Gastrocnemius medialis (tissue), 4 donors: ENCODE measurements around the gene ZIC2. TPM values are rescaled to one million over a fixed set of nuclear protein-coding genes. Genes with fewer than 3 reads are reported as not detected.
A peak's percentile ranks its signal among the peaks of the same experiment; 100 is the strongest.

Experiments used
- ATAC-seq, 2 donors: fragments of 150-250 bp; one replicate each; pipeline ENCODE4 v1.9.1; 2016
- DNase-seq, 2 donors: peaks; one replicate each; pipeline ENCODE4 v3.0.0-alpha.2; 2019
- H3K27ac ChIP-seq, 4 donors: fragments of 200-600 bp; sonication (generic); 1 replicate in 1 of 4; 2 replicates in 3 of 4; pipeline ENCODE4 v1.5.1; 2016 to 2018; ENCODE audit warnings: mild to moderate bottlenecking in 2 of 4, moderate library complexity in 1 of 4
- H3K27me3 ChIP-seq, 3 donors: fragments of 200-600 bp; sonication (generic) in 2 of 3; 1 replicate in 1 of 3; 2 replicates in 2 of 3; pipeline versions ENCODE4 v1.5.1 to v1.6.0; 2016 to 2019; ENCODE audit warnings: mild to moderate bottlenecking in 1 of 3, moderate library complexity in 1 of 3
- H3K36me3 ChIP-seq, 2 donors: fragments of 200-600 bp; sonication (generic) in 1 of 2; one replicate each; pipeline ENCODE4 v1.5.1; 2017 to 2018
- H3K4me1 ChIP-seq, 2 donors: fragments of 200-600 bp; sonication (generic) in 1 of 2; one replicate each; pipeline ENCODE4 v1.5.1; 2016 to 2017; ENCODE audit warnings: mild to moderate bottlenecking in 2 of 2
- H3K4me3 ChIP-seq, 4 donors: fragments of 200-600 bp; sonication (generic) in 3 of 4; 1 replicate in 1 of 4; 2 replicates in 3 of 4; pipeline ENCODE4 v1.5.1; 2016 to 2019; ENCODE audit warnings: mild to moderate bottlenecking in 2 of 4
- H3K9me3 ChIP-seq, 3 donors: fragments of 200-600 bp; sonication (generic) in 2 of 3; 1 replicate in 1 of 3; 2 replicates in 2 of 3; pipeline ENCODE4 v1.5.1; 2016 to 2019
- CTCF ChIP-seq, 5 experiments: fragments of 450-650 bp in 3 of 5; fragments of 200-600 bp in 2 of 5; sonication (generic) in 2 of 5; IDR thresholded peaks in 4 of 5; conservative IDR thresholded peaks in 1 of 5; 1 replicate in 4 of 5; 2 replicates in 1 of 5; pipeline ENCODE4 v1.5.1; 2016 to 2019; ENCODE audit warnings: antibody characterized with exemption in 5 of 5, mild to moderate bottlenecking in 3 of 5, moderate library complexity in 3 of 5
- POLR2A ChIP-seq, 2 donors: fragments of 450-650 bp; IDR thresholded peaks; one replicate each; pipeline ENCODE4 v1.6.1; 2017; ENCODE audit warnings: antibody characterized with exemption in 2 of 2, mild to moderate bottlenecking in 2 of 2, moderate library complexity in 2 of 2
- in situ Hi-C, 4 donors: fragments of 200-750 bp; cut with MboI; loops; one replicate each; pipeline versions ENCODE4 v1.15.0 to v1.8.0; 2017; ENCODE audit warnings: low sequenced_read_pairs in 4 of 4
- intact Hi-C: fragments of 100-400 bp; cut with DNase I; formaldehyde crosslinking; loops from one replicate; pipeline ENCODE4 v1.15.1; 2023; ENCODE audit warnings: low total_unique reads
- total RNA-seq, 4 donors: library from RNA; depleted of rRNA; stranded (reverse); fragments of >200 nt; gene quantifications; one replicate each; pipeline versions ENCODE4 v1.1.0 to v1.2.3, GENCODE V29; 2016

Gene ZIC2
- total RNA-seq, 4 donors from 2014 or later = not detected

- ATAC-seq (no peak), DNase-seq (no peak)
- H3K4me3 ChIP-seq = no peak overlapping the region
- TF ChIP-seq POLR2A (IDR thresholded peaks at IDR 0.05) = no peak
- no peak for TF ChIP-seq CTCF (IDR thresholded peaks at IDR 0.05 in 4 of 5, conservative IDR thresholded peaks at IDR 0.05 in 1 of 5)
- no peaks in the 10 kb centered on the region for H3K36me3 ChIP-seq
- in situ Hi-C loops (no loop called here), intact Hi-C loops (no loop called here)
- H3K4me1 ChIP-seq = peaks cover 11 to 15% of the 10 kb centered on the region in 2 donors
- H3K9me3 ChIP-seq = no peaks in the 10 kb centered on the region
- no peak overlapping the region for H3K27ac ChIP-seq
- peaks cover 88 to 94% (median 93%) of the 10 kb centered on the region in 3 donors for H3K27me3 ChIP-seq
Measured at GRCh38 chr13:99967498-99967868, 14.1 kb upstream of the ZIC2 start.

- in situ Hi-C loops = no loop called here
- Histone ChIP-seq H3K4me1 (peaks cover 11 to 15% of the 10 kb centered on the region in 2 donors), H3K4me3 (peak overlapping the region in 3 of 4 donors; percentile 21 to 52 (median 42)), H3K27ac (no peak overlapping the region), H3K27me3 (peaks cover 88 to 94% (median 93%) of the 10 kb centered on the region in 3 donors), H3K36me3 (no peaks in the 10 kb centered on the region), H3K9me3 (no peaks in the 10 kb centered on the region)
- ATAC-seq (no peak), DNase-seq (no peak)
- intact Hi-C loops = no loop called here
- TF ChIP-seq POLR2A (IDR thresholded peaks at IDR 0.05) (no peak), CTCF (IDR thresholded peaks at IDR 0.05 in 4 of 5, conservative IDR thresholded peaks at IDR 0.05 in 1 of 5) (no peak)
Measured at GRCh38 chr13:99967869-99968520, 13.6 kb upstream of the ZIC2 start.

- DNase-seq (no peak), ATAC-seq (no peak)
- Histone ChIP-seq H3K4me3 (peak overlapping the region in 3 of 4 donors; percentile 21 to 52 (median 42)), H3K27me3 (peaks cover 88 to 94% (median 93%) of the 10 kb centered on the region in 3 donors), H3K9me3 (no peaks in the 10 kb centered on the region), H3K4me1 (peaks cover 11 to 15% of the 10 kb centered on the region in 2 donors), H3K36me3 (no peaks in the 10 kb centered on the region), H3K27ac (no peak overlapping the region)
- in situ Hi-C loops (no loop called here), intact Hi-C loops (no loop called here)
- TF ChIP-seq CTCF (IDR thresholded peaks at IDR 0.05 in 4 of 5, conservative IDR thresholded peaks at IDR 0.05 in 1 of 5) (no peak), POLR2A (IDR thresholded peaks at IDR 0.05) (no peak)
Measured at GRCh38 chr13:99968521-99969452, 12.8 kb upstream of the ZIC2 start.

- H3K27me3 ChIP-seq = peaks cover 88 to 94% (median 93%) of the 10 kb centered on the region in 3 donors
- peak overlapping the region in 3 of 4 donors; percentile 20 to 52 (median 21) for H3K4me3 ChIP-seq
- DNase-seq = no peak
- intact Hi-C loops = no loop called here
- H3K4me1 ChIP-seq = peaks cover 11 to 15% of the 10 kb centered on the region in 2 donors
- H3K36me3 ChIP-seq = no peaks in the 10 kb centered on the region
- in situ Hi-C loops = no loop called here
- no peak for ATAC-seq
- no peaks in the 10 kb centered on the region for H3K9me3 ChIP-seq
- TF ChIP-seq POLR2A (IDR thresholded peaks at IDR 0.05) (no peak), CTCF (IDR thresholded peaks at IDR 0.05 in 4 of 5, conservative IDR thresholded peaks at IDR 0.05 in 1 of 5) (no peak)
- H3K27ac ChIP-seq = no peak overlapping the region
Measured at GRCh38 chr13:99969453-99969918, 12.1 kb upstream of the ZIC2 start.
